ENCODE results near the gene TMEM132E.

The TMEM132E gene

GRCh38 chr17:34667656-34668055 is 88.3 kb downstream of the TMEM132E start:
- no peak for DNase-seq

- DNase-seq, result no peak
Measured at GRCh38 chr17:34668206-34668605, 88.8 kb downstream of the TMEM132E start.

GRCh38 chr17:34669511-34669910 is 90.1 kb downstream of the TMEM132E start:
- DNase-seq, result no peak

- DNase-seq, result no peak
Measured at GRCh38 chr17:34670618-34671017, 91.2 kb downstream of the TMEM132E start.

GRCh38 chr17:34671191-34671590 is 91.8 kb downstream of the TMEM132E start:
- no peak for DNase-seq

GRCh38 chr17:34672176-34672785 is 92.9 kb downstream of the TMEM132E start:
- no peak for DNase-seq

GRCh38 chr17:34673516-34673915 is 94.1 kb downstream of the TMEM132E start:
- no peak for DNase-seq

- DNase-seq, result no peak
Measured at GRCh38 chr17:34673995-34674890, 94.9 kb downstream of the TMEM132E start.

- DNase-seq, result no peak
Measured at GRCh38 chr17:34675143-34675542, 95.8 kb downstream of the TMEM132E start.

GRCh38 chr17:34675605-34676004 is 96.2 kb downstream of the TMEM132E start:
- no peak for DNase-seq

- DNase-seq, result no peak
Measured at GRCh38 chr17:34680151-34680550, 100.8 kb downstream of the TMEM132E start.

- DNase-seq, result no peak
Measured at GRCh38 chr17:34682305-34682704, 102.9 kb downstream of the TMEM132E start.

GRCh38 chr17:34683390-34683789 is 104.0 kb downstream of the TMEM132E start:
- no peak for DNase-seq

All from amniotic stem cell (primary cell).